Heart left ventricle (tissue), 16 donors: ENCODE measurements around the gene AQP11. TPM values are rescaled to one million over a fixed set of nuclear protein-coding genes. Genes with fewer than 3 reads are reported as not detected.

Experiments used
- ATAC-seq, 4 donors: fragments of 200-7000 bp; cut with Tn5 transposase; one replicate each; pipeline ENCODE4 v1.9.1; 2020 to 2022; ENCODE audit warnings: moderate library complexity in 4 of 4, mild to moderate bottlenecking in 3 of 4, moderate number of reproducible peaks in 1 of 4
- DNase-seq, 5 donors: peaks; one replicate each; pipeline ENCODE4 v3.0.0-alpha.2; 2020
- H3K27ac ChIP-seq, 12 donors: fragments of 200-600 bp; sonication (generic) in 4 of 12; one replicate each; pipeline versions ENCODE4 v1.5.0 to v1.8.0; 2016 to 2022; ENCODE audit warnings: mild to moderate bottlenecking in 2 of 12
- H3K27me3 ChIP-seq, 9 donors: fragments of 200-600 bp; sonication (generic) in 2 of 9; one replicate each; pipeline versions ENCODE4 v1.5.1 to v1.8.0; 2016 to 2022; ENCODE audit warnings: mild to moderate bottlenecking in 3 of 9
- H3K36me3 ChIP-seq, 9 donors: fragments of 200-600 bp; sonication (generic) in 2 of 9; one replicate each; pipeline versions ENCODE4 v1.5.0 to v1.8.0; 2018 to 2022; ENCODE audit warnings: mild to moderate bottlenecking in 2 of 9
- H3K4me1 ChIP-seq, 12 donors: fragments of 200-600 bp; sonication (generic) in 4 of 12; one replicate each; pipeline versions ENCODE4 v1.5.0 to v1.8.0; 2016 to 2022; ENCODE audit warnings: mild to moderate bottlenecking in 3 of 12
- H3K4me3 ChIP-seq, 12 donors: fragments of 200-600 bp; sonication (generic) in 4 of 12; one replicate each; pipeline versions ENCODE4 v1.5.0 to v1.8.0; 2017 to 2022; ENCODE audit warnings: mild to moderate bottlenecking in 9 of 12, moderate library complexity in 4 of 12
- H3K9me3 ChIP-seq, 12 donors: fragments of 200-600 bp; sonication (generic) in 4 of 12; one replicate each; pipeline versions ENCODE4 v1.5.0 to v1.8.0; 2016 to 2022; ENCODE audit warnings: mild to moderate bottlenecking in 1 of 12
- CTCF ChIP-seq, 12 donors: fragments of 200-600 bp; sonication (generic) in 4 of 12; IDR thresholded peaks; one replicate each; pipeline versions ENCODE4 v1.5.0 to v1.8.0; 2018 to 2022; ENCODE audit warnings: antibody characterized with exemption in 12 of 12, mild to moderate bottlenecking in 5 of 12
- POLR2A ChIP-seq, 2 donors: fragments of 450-650 bp; IDR thresholded peaks; one replicate each; pipeline ENCODE4 v1.6.1; 2017; ENCODE audit warnings: antibody characterized with exemption in 2 of 2, mild to moderate bottlenecking in 2 of 2, moderate library complexity in 2 of 2
- WGBS, 4 donors: extraction: QIAGEN DNeasy Blood & Tissue Kit in 2 of 4; methylation state at CpG; one replicate each; pipeline versions ENCODE4 v1.1.5 to v1.1.7; 2013 to 2018; 5-methylcytosine and 5-hydroxymethylcytosine counted together
- intact Hi-C, 10 donors: fragments of 100-400 bp; cut with DNase I; formaldehyde crosslinking; loops; one replicate each; pipeline versions ENCODE4 v1.11.1 to v1.14.2; 2022
- polyA plus RNA-seq, 2 donors: library from polyadenylated mRNA; stranded (reverse); fragments of 200-250 nt; gene quantifications; one replicate each; pipeline ENCODE4 v1.2.3, GENCODE V29; 2013
- total RNA-seq, 9 donors: library from RNA; depleted of rRNA in 2 of 9; stranded (reverse); fragments of >200 nt in 2 of 9; fragmentation: NEBNext Ultra II Directional in 3 of 9; extraction: Animal tissue kit (Norgen Biotek cat#: 25700) in 3 of 9; gene quantifications; one replicate each; pipeline versions ENCODE4 v1.1.0 to v1.2.4, GENCODE V29; 2016 to 2023
- donor health status: ischemic (EF 13 %, LVEDD 7.1; RV severe dilation, severe dysfunction).
- donor health status: healthy with polysubstance abuse.
- donor health status: DM: no; HTN: yes; CAD: no.
- donor health status: DM: no; HTN: no; CAD: no.
- donor health status: ischemic (EF 25% LVEDD 6.9; RV normal size, moderate dysfunction).
- donor health status: ischemic (EF 25% LVEDD 5.7; RV mildly dilated, moderate dysfunction).
- donor health status: healthy.
- donor health status: DM: yes; HTN: yes; CAD: no.
- donor health status: ischemic (EF 35%, LVEDD 5.7; RV mildly dilated, moderate dysfunction).
- donor health status: nonischemic (EF 11% LVEDD 7.7; RV severe dilation, severe dysfunction).
- donor health status: DM: yes; HTN: yes; CAD: no.
- donor health status: PGD.
- donor health status: ischemic (EF 29% LVEDD 5.4; RV normal size, mild dysfunction).
- donor health status: nonischemic (EF 23%, LVEDD 6.1; RV moderate dilation, normal function).

The AQP11 gene
- total and polyA plus RNA-seq, 11 donors, result 0.27 to 1.8 (median 0.85) TPM

DNA sequence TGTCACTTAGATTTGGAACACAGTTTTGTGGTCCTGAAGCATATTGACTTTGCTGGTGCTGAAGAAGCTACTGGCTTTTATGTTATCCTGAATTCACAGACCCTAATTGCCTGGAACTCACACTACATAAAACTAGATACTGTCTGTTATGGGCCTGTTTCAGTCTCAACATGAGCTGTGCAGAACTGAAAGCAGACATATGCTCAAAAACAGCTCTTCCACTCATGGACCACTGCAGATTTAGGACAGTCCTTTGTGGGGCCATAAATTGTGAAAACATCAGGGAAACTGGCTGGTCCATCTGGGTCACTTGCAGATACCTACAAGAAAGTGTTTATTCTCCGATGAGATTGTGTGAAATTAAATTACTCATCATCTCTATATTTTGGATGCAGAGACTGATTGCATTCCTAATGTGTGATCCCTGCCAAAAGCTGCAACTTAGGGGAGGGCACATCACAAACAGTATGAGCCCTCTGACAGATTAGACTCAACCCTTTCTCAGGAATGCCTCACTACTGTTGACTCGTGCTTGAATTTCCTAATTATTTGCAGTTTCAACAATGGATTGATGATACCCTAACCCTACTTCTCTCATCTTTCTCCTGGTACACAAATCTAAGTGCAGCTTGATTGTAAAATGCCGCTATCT lies 58.0 kb downstream of the AQP11 start:
- Histone ChIP-seq H3K27ac (no peak overlapping the region), H3K36me3 (no peaks in the 10 kb centered on the region), H3K27me3 (peaks cover 0 to 7% (median 0%) of the 10 kb centered on the region in 9 donors), H3K4me1 (no peaks in the 10 kb centered on the region), H3K9me3 (no peaks in the 10 kb centered on the region), H3K4me3 (no peak overlapping the region)
- no peak for TF ChIP-seq POLR2A (IDR thresholded peaks at IDR 0.05)
- no peak for TF ChIP-seq CTCF (IDR thresholded peaks at IDR 0.05)
- intact Hi-C loops, result no loop called here
- no peak for DNase-seq
- 70 to 80% (median 71%) methylated on average over 3 of the region's 3 CpGs for WGBS, 4 donors
- no peak for ATAC-seq

DNA sequence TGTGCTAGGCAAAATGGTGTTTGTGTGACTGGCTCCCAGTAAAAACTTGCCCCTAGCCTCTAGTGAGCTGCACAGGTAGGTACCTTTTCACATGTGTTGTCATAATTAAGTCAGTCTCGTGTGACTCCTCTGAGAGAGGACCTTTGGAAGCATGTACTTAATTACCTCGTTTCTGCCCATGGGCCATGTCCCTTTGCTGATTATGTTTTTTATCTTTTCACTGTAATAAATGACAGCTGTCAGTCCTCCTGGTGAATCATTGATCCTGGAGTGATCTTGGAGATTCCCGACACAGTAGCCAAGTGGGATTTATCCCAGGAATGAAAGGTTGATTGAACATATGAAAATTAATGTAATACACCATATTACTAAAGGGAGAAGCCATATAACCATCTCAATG lies 60.4 kb downstream of the AQP11 start:
- Histone ChIP-seq H3K4me1 (no peaks in the 10 kb centered on the region), H3K4me3 (no peak overlapping the region), H3K27me3 (no peaks in the 10 kb centered on the region), H3K27ac (no peak overlapping the region), H3K36me3 (no peaks in the 10 kb centered on the region), H3K9me3 (no peaks in the 10 kb centered on the region)
- intact Hi-C loops, result no loop called here
- WGBS, 4 donors, result 71 to 75% (median 71%) methylated on average over 3 of the region's 3 CpGs
- DNase-seq (no peak), ATAC-seq (no peak)
- TF ChIP-seq POLR2A (IDR thresholded peaks at IDR 0.05) (no peak), CTCF (IDR thresholded peaks at IDR 0.05) (no peak)

DNA sequence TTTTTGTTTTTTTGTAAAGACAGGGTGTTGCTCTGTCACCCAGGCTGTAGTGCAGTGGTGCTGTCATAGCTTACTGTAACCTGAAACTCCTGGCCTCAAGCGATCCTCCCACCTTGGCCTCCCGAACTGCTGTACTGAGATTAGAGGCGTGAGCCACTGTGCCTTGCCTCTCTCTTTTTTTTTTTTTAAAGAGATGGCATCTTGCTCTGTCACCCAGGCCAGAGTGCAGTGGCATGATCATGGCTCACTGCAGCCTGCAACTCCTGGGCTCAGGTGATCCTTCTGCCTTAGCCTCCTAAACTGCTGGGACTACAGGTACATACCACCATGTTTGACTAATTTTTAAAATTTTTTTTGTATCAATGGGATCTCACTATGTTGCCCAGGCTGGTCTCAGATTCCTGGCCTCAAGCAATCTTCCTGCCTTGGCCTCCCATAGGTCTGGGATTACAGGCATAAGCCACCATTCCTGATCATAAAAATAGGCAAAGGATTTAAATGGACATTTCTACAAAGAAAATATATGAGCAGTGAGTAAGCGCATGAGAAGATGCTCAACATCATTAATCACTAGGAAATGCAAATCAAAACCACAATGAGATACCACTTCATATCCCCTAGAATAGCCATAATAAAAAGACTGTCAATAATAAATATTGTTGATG lies 65.1 kb downstream of the AQP11 start:
- 84 to 88% (median 87%) methylated on average over 4 of the region's 4 CpGs for WGBS, 4 donors
- Histone ChIP-seq H3K4me1 (no peaks in the 10 kb centered on the region), H3K27ac (no peak overlapping the region), H3K9me3 (no peaks in the 10 kb centered on the region), H3K27me3 (no peaks in the 10 kb centered on the region), H3K36me3 (no peaks in the 10 kb centered on the region), H3K4me3 (no peak overlapping the region)
- ATAC-seq, result no peak
- intact Hi-C loops, result no loop called here
- TF ChIP-seq POLR2A (IDR thresholded peaks at IDR 0.05), result no peak
- no peak for TF ChIP-seq CTCF (IDR thresholded peaks at IDR 0.05)
- no peak for DNase-seq

DNA sequence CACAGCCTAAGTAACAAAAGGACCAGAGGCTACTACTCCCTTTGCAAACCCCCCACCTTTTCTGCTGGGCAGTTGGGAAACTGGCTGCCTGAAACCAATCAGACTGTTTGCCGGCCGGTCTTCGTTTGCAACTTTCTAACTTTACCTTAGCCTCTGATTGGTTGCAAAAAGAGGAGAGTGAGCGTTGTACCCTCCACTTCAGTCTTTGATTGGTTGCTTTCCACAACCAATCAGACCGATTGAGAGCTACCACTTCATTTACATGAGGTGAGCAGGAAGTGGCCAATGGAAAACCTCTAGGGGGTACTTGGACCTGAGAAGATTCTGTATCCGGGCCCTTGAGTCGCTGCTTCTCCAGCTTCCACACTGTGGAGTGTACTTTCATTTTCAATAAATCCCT lies 66.6 kb downstream of the AQP11 start:
- intact Hi-C loops, result no loop called here
- DNase-seq (no peak), ATAC-seq (no peak)
- Histone ChIP-seq H3K4me3 (no peak overlapping the region), H3K9me3 (no peaks in the 10 kb centered on the region), H3K36me3 (no peaks in the 10 kb centered on the region), H3K4me1 (no peaks in the 10 kb centered on the region), H3K27ac (no peak overlapping the region), H3K27me3 (no peaks in the 10 kb centered on the region)
- WGBS, 4 donors, result 77 to 88% (median 86%) methylated on average over 7 of the region's 7 CpGs
- TF ChIP-seq POLR2A (IDR thresholded peaks at IDR 0.05), result no peak
- no peak for TF ChIP-seq CTCF (IDR thresholded peaks at IDR 0.05)
